Adrenal gland (tissue), 12 donors: Measurements from ENCODE around the gene LOXHD1. TPM values are rescaled to one million over a fixed set of nuclear protein-coding genes. Genes with fewer than 3 reads are reported as not detected.

Experiments
- DNase-seq, 7 donors: peaks; one replicate each; pipeline ENCODE4 v3.0.0-alpha.2; 2019 to 2020
- H3K27ac ChIP-seq, 5 donors: fragments of 200-600 bp; sonication (generic) in 4 of 5; 1 replicate in 3 of 5; 2 replicates in 2 of 5; pipeline versions ENCODE4 v1.5.1 to v1.8.0; 2016 to 2020; ENCODE audit warnings: mild to moderate bottlenecking in 1 of 5
- H3K27me3 ChIP-seq: fragments of 200-600 bp; 2 replicates; pipeline ENCODE4 v1.8.0; 2021
- H3K36me3 ChIP-seq, 2 donors: fragments of 200-600 bp; replicated peaks in 1 of 2; 1 replicate in 1 of 2; 2 replicates in 1 of 2; pipeline versions ENCODE4 v1.5.1 to v1.8.0; 2018 to 2022
- H3K4me1 ChIP-seq, 2 donors: fragments of 200-600 bp; replicated peaks in 1 of 2; 1 replicate in 1 of 2; 2 replicates in 1 of 2; pipeline versions ENCODE4 v1.5.1 to v1.8.0; 2018 to 2021
- H3K4me3 ChIP-seq, 4 donors: fragments of 200-600 bp; sonication (generic) in 3 of 4; one replicate each; pipeline ENCODE4 v1.5.1; 2016 to 2018
- H3K9me3 ChIP-seq, 3 donors: fragments of 200-600 bp; sonication (generic) in 1 of 3; replicated peaks in 1 of 3; 1 replicate in 2 of 3; 2 replicates in 1 of 3; pipeline versions ENCODE4 v1.5.1 to v1.8.0; 2016 to 2021
- CTCF ChIP-seq, 6 experiments: fragments of 450-650 bp in 4 of 6; fragments of 200-600 bp in 2 of 6; sonication (generic) in 1 of 6; IDR thresholded peaks; 1 replicate in 5 of 6; 2 replicates in 1 of 6; pipeline versions ENCODE4 v1.5.1 to v1.8.0; 2016 to 2021; ENCODE audit warnings: antibody characterized with exemption in 6 of 6, mild to moderate bottlenecking in 2 of 6, moderate library complexity in 1 of 6
- POLR2A ChIP-seq, 2 donors: fragments of 450-650 bp; IDR thresholded peaks; one replicate each; pipeline ENCODE4 v1.6.1; 2017; ENCODE audit warnings: antibody characterized with exemption in 2 of 2, mild to moderate bottlenecking in 2 of 2, moderate library complexity in 1 of 2
- WGBS, 4 donors: extraction: QIAGEN DNeasy Blood & Tissue Kit in 2 of 4; methylation state at CpG; one replicate each; pipeline versions ENCODE4 v1.1.5 to v1.1.7; 2013 to 2017; 5-methylcytosine and 5-hydroxymethylcytosine counted together
- intact Hi-C, 2 donors: fragments of 100-400 bp; cut with DNase I; formaldehyde crosslinking; loops; one replicate each; pipeline versions ENCODE4 v1.14.1 to v1.15.0; 2022 to 2023
- polyA plus RNA-seq, 3 donors: library from polyadenylated mRNA; stranded (reverse); fragments of 200-250 nt in 2 of 3; fragments of 350-450 nt in 1 of 3; fragmentation: Illumina TruSeq in 1 of 3; extraction: RNeasy Lipid Tissue Mini Kit (QIAGEN cat#74804) in 1 of 3; gene quantifications; one replicate each; pipeline ENCODE4 v1.2.3, GENCODE V29; 2013 to 2014
- total RNA-seq, 9 donors: library from RNA; depleted of rRNA in 4 of 9; stranded (reverse); fragments of >200 nt in 4 of 9; fragments of 120-200 nt in 1 of 9; fragmentation: NEBNext Ultra II Directional in 1 of 9; extraction: Animal tissue kit (Norgen Biotek cat#: 25700) in 1 of 9; gene quantifications; one replicate each; pipeline versions ENCODE4 v1.1.0 to v1.2.4, GENCODE V29; 2013 to 2023
- donor health status: healthy with polysubstance abuse.
- donor health status: Bipolar disorder and iron deficiency.
- donor health status: DM: yes; HTN: yes; CAD: no.
- donor health status: DM: no; HTN: no; CAD: no.
- donor health status: DM: no; HTN: no; CAD: no.
- donor health status: DM: yes; HTN: yes; CAD: no.

LOXHD1 gene
- total and polyA plus RNA-seq, 12 donors, result 0.08 to 0.30 (median 0.16) TPM; not detected in 7

DNA sequence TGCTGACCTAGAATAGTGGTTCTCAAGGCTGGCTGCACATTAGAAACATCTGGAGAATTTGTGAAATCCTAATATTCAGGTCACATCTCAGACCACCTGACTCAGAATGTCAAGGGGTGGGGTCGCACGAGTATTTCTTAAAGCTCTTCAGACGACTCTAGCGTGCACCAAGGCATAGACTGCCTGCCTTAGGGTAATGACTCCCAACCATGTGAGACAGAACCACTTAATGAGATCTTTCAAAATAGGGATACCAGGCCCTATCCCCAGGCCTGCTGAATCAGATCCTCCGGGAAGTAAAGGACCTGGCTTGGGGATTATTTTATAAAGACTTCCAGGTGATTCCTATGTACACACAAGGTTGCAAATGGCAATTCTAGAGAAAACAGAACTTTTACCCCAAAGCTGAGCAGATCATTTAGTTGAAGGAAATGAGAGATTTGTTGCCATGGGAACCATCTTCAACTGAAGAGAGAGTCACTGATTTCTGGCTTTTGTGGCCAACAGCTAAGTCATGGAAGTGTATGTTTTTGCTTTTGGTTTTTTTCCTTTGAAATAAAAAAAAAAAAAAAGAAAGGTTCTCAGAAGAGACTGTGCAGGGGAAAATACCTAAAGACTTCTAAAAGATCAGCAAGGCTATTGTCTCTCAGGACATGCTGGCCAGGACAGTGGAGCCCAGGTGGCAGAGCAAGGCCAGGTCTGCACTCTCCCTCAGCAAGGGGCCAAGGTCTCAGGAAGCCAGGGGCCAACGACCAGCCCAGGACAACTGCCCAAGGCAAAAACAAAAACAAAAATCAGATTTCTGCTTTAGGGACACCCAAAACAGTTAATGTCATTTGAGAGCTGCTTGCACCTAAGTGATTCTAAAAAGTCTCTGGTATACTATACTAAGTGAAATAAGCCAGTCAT lies 15.3 kb upstream of the LOXHD1 start:
- intact Hi-C loops, result loop anchor here in 1 of 2 donors (10.0 kb wide), 1 partner anchor 82 kb away; the partner anchor contains the start of gene ST8SIA5
- Histone ChIP-seq H3K27ac (no peak overlapping the region), H3K4me1 (peaks cover 5 to 31% of the 10 kb centered on the region in 2 donors), H3K9me3 (no peaks in the 10 kb centered on the region), H3K36me3 (no peaks in the 10 kb centered on the region), H3K4me3 (no peak overlapping the region), H3K27me3 (no peaks in the 10 kb centered on the region)
- 74 to 86% (median 78%) methylated on average over 6 of the region's 6 CpGs for WGBS, 4 donors
- no peak for DNase-seq
- TF ChIP-seq CTCF (IDR thresholded peaks at IDR 0.05) (no peak), POLR2A (IDR thresholded peaks at IDR 0.05) (no peak)

DNA sequence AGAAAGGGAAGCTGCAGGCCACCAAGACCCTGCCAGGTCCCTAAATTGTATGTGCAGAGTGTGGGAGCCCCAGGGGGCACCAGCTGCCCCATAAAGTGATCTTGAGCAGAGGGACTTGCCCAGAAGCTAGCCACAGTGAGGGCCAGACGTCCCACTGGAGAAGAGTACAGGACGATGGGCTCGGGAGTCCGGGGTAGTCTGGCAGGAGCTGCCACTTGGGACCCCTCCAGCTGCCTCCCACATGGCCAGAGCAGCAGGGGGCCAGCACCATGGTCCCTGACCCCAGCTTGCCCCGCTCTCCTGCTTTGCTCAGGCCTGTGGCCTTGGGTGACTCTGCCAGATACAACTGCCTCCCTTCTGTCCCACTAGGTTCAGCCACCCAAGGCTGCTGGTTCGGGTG lies 11.7 kb upstream of the LOXHD1 start:
- peaks cover 0 to 14% of the 10 kb centered on the region in 2 donors for H3K4me1 ChIP-seq
- DNase-seq, result no peak
- H3K9me3 ChIP-seq, result no peaks in the 10 kb centered on the region
- no peak overlapping the region for H3K27ac ChIP-seq
- H3K36me3 ChIP-seq, result no peaks in the 10 kb centered on the region
- no peak overlapping the region for H3K4me3 ChIP-seq
- 59 to 89% (median 68%) methylated on average over 2 to 6 of the region's 6 CpGs for WGBS, 4 donors
- intact Hi-C loops, result no loop called here
- TF ChIP-seq POLR2A (IDR thresholded peaks at IDR 0.05) (no peak), CTCF (IDR thresholded peaks at IDR 0.05) (no peak)
- no peaks in the 10 kb centered on the region for H3K27me3 ChIP-seq

DNA sequence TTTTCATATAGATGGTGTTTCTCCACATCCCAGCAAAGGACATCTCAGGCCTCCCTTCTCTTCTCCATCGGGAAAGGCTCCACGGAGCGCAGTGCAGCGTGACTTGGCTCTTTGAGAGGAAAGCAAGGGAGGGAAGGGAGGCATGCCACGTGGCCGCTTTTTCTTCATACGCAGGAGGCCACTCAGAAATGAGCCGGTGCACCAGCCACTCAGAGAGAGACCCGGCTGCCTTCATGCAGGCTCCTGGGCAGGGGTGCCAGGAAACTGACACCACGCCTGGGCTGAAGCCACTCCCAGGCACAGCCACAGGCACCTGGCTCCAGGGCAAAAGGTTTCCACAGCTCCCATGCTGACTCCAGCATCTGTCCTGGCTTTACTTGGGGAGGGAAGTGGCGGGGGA lies 11.1 kb upstream of the LOXHD1 start:
- peaks cover 0 to 14% of the 10 kb centered on the region in 2 donors for H3K4me1 ChIP-seq
- no peaks in the 10 kb centered on the region for H3K36me3 ChIP-seq
- H3K4me3 ChIP-seq, result no peak overlapping the region
- 70 to 87% (median 79%) methylated on average over 9 to 11 of the region's 11 CpGs for WGBS, 4 donors
- H3K27ac ChIP-seq, result no peak overlapping the region
- H3K9me3 ChIP-seq, result no peaks in the 10 kb centered on the region
- peak in 1 of 7 donors; percentile 40 for DNase-seq
- TF ChIP-seq POLR2A (IDR thresholded peaks at IDR 0.05), result no peak
- TF ChIP-seq CTCF (IDR thresholded peaks at IDR 0.05), result no peak
- intact Hi-C loops, result no loop called here
- no peaks in the 10 kb centered on the region for H3K27me3 ChIP-seq

DNA sequence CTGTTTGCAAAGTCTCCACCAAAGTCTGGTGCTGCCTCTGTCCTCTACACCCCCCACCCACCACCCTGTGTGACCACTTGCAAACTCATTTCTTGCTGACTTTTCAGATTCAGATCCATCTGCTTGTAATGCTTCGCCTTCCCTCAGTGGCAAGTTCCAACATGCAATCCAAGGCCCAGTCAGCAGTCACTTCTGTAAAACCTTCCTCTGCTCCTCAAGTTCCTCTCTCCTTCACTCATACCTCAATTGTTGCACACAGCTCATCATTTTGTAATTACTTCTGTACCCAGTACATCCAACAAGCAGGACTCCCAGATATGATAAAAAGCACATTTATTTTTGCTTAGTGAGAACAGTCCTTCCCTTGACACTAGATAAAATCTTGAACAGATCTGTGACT lies 6.5 kb upstream of the LOXHD1 start:
- no peak overlapping the region for H3K4me3 ChIP-seq
- H3K9me3 ChIP-seq, result no peaks in the 10 kb centered on the region
- no peak for TF ChIP-seq CTCF (IDR thresholded peaks at IDR 0.05)
- no peak for TF ChIP-seq POLR2A (IDR thresholded peaks at IDR 0.05)
- no peaks in the 10 kb centered on the region for H3K27me3 ChIP-seq
- H3K27ac ChIP-seq, result no peak overlapping the region
- DNase-seq, result no peak
- no peaks in the 10 kb centered on the region for H3K36me3 ChIP-seq
- intact Hi-C loops, result no loop called here
- H3K4me1 ChIP-seq, result peaks cover 0 to 1% of the 10 kb centered on the region in 2 donors
- WGBS, 4 donors, result 88 to 97% (median 91%) methylated on average over 1 of the region's 1 CpG
